ENCODE measurements around the gene GRIK4.

DNA sequence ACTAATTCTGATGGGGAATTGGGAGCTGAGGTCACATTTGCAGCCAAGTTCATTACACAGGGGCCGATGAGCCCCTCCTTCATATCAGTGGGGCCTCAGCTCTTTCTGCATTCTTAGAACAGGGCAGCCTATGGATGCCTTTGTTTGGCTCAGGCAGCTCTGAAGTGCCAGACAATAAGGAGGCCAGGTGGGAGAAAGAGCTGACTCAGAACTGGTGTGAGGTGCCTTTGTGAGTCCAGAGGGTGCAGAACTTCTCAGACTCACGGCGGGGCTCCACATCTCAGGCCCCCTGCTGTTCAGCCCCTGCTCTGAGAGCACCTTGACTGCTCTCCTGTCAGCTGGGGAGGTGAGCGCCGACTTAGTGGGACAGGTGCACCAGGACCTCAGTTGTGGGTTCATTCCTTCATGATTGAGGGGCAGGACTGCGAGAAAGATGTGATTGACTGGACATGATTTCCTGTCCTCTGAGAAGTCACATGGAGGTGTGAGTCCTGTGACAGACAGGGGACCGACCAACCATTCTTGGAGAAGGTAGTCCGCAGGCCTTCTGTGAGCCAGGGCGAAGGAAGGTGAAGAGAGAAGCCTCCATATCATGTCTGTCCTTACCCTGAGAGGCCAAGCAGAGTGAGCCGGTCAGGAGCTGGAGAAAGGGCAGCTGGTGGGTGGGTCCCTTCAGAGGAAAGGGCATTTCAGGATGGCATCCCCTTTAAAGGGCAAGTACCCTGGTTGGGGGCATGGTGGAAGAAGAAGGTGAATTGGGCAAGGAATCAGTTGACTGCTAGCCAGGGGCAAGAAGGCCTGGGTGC lies 267.3 kb downstream of the GRIK4 start:
- TF ChIP-seq POLR2A (IDR thresholded peaks at IDR 0.05), result no peak
- TF ChIP-seq, protein P1, sequence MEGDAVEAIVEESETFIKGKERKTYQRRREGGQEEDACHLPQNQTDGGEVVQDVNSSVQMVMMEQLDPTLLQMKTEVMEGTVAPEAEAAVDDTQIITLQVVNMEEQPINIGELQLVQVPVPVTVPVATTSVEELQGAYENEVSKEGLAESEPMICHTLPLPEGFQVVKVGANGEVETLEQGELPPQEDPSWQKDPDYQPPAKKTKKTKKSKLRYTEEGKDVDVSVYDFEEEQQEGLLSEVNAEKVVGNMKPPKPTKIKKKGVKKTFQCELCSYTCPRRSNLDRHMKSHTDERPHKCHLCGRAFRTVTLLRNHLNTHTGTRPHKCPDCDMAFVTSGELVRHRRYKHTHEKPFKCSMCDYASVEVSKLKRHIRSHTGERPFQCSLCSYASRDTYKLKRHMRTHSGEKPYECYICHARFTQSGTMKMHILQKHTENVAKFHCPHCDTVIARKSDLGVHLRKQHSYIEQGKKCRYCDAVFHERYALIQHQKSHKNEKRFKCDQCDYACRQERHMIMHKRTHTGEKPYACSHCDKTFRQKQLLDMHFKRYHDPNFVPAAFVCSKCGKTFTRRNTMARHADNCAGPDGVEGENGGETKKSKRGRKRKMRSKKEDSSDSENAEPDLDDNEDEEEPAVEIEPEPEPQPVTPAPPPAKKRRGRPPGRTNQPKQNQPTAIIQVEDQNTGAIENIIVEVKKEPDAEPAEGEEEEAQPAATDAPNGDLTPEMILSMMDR (IDR thresholded peaks at IDR 0.05), result no peak
